MM.1S (cell line): Measurements from ENCODE around the gene ASIC2.

Source experiments
- DNase-seq: peaks from one replicate; pipeline ENCODE4 v3.0.0-alpha.2; 2015
- H2AFZ ChIP-seq: fragments of 300-600 bp; sonication (generic); 2 replicates; pipeline ENCODE4 v1.6.0; 2016; ENCODE audit warnings: antibody characterized with exemption, low read length
- H3F3A ChIP-seq: fragments of 300-600 bp; sonication (generic); 2 replicates; pipeline ENCODE4 v1.6.1; 2016; ENCODE audit warnings: mild to moderate bottlenecking, antibody characterized with exemption, low read length, moderate library complexity, mixed read lengths; ENCODE audit not compliant: insufficient read depth
- H3K27ac ChIP-seq: fragments of 300-600 bp; sonication (generic); 2 replicates; pipeline ENCODE4 v1.5.1; 2016; ENCODE audit warnings: mild to moderate bottlenecking, low read length
- H3K27me3 ChIP-seq: fragments of 300-600 bp; sonication (generic); replicated peaks from 2 replicates; pipeline ENCODE4 v1.6.0; 2016; ENCODE audit warnings: low read length; ENCODE audit not compliant: insufficient read depth
- H3K36me3 ChIP-seq: fragments of 300-600 bp; sonication (generic); replicated peaks from 2 replicates; pipeline ENCODE4 v1.6.1; 2016; ENCODE audit warnings: mild to moderate bottlenecking, low read length, mixed read lengths; ENCODE audit not compliant: insufficient read depth
- H3K4me1 ChIP-seq: fragments of 300-600 bp; sonication (generic); 2 replicates; pipeline ENCODE4 v1.6.1; 2016; ENCODE audit warnings: low read length, mixed read lengths
- H3K4me2 ChIP-seq: fragments of 300-600 bp; sonication (generic); 2 replicates; pipeline ENCODE4 v1.6.0; 2016; ENCODE audit warnings: low read depth, low read length
- H3K4me3 ChIP-seq: fragments of 300-600 bp; sonication (generic); 2 replicates; pipeline ENCODE4 v1.5.1; 2016; ENCODE audit warnings: low read length, mixed read lengths
- H3K79me2 ChIP-seq: fragments of 300-600 bp; sonication (generic); 2 replicates; pipeline ENCODE4 v1.6.1; 2016; ENCODE audit warnings: mixed run types, low read length, mixed read lengths
- H3K9ac ChIP-seq: fragments of 300-600 bp; sonication (generic); 2 replicates; pipeline ENCODE4 v1.6.1; 2016; ENCODE audit warnings: low read length, mixed read lengths
- H3K9me2 ChIP-seq: fragments of 300-600 bp; sonication (generic); replicated peaks from 2 replicates; pipeline ENCODE4 v1.6.1; 2016; ENCODE audit warnings: mild to moderate bottlenecking, low read length, mixed read lengths; ENCODE audit not compliant: insufficient read depth
- H3K9me3 ChIP-seq: fragments of 300-600 bp; sonication (generic); replicated peaks from 2 replicates; pipeline ENCODE4 v1.6.1; 2016; ENCODE audit warnings: mild to moderate bottlenecking, low read length, mixed read lengths; ENCODE audit not compliant: insufficient read depth
- H4K20me1 ChIP-seq: fragments of 300-600 bp; sonication (generic); 2 replicates; pipeline ENCODE4 v1.6.1; 2016; ENCODE audit warnings: mild to moderate bottlenecking, low read length, moderate library complexity, mixed read lengths; ENCODE audit not compliant: insufficient read depth
- EZH2 ChIP-seq: fragments of 300-600 bp; sonication (generic); optimal IDR thresholded peaks from 2 replicates; pipeline ENCODE3; 2017; ENCODE audit warnings: low read depth, mild to moderate bottlenecking, antibody characterized with exemption, low read length, mixed read lengths
- EZH2phosphoT487 ChIP-seq: fragments of 300-600 bp; sonication (generic); IDR thresholded peaks from 2 replicates; pipeline ENCODE4 v1.6.1; 2018; ENCODE audit warnings: antibody characterized with exemption, low read length
- TF ChIP-seq, protein P1 (sequence below): fragments of 300-600 bp; sonication (generic); IDR thresholded peaks from 2 replicates; pipeline ENCODE4 v1.5.1; 2016; ENCODE audit warnings: antibody characterized with exemption, low read length, mixed read lengths

ASIC2 gene

DNA sequence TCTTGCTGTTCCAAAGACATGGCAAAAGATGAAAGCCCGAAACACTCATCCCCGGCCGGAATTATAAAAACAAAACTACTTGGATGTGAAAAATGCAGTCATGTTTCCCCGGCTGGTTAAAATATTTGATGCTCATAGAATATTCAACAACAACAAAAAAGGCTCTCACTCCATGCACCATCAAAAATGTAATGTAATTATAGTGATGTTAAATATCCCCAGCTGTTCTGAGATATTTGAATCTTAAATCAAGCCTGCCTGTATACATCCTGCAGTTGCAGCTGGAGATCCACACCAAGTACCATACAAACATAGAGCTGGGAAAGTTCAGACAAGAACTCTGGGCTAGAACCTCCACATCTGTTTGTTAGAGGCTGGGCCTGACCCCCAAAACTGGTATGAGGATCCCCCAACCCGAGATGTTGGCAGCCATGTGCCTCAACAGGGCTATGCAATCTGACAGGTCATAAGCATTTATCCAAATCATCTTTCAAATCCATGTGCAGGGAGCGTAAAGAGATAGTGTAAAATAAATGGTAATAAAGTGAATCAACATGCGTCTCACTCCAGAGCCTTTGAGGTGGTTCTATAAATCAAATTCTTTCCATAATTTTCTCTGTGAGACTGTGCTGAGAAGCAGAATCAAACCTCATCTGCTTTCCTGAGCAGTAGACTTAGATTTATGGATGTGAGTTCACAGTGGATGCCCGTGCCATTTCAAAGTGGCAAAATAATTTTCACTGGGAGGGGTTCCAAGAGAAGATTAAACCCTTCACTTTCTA lies 12.7 kb downstream of the ASIC2 start:
- H3K9ac ChIP-seq, result no peak overlapping the region
- no peaks in the 10 kb centered on the region for H3K4me1 ChIP-seq
- TF ChIP-seq EZH2 (no peak), EZH2phosphoT487 (no peak)
- TF ChIP-seq, protein P1, sequence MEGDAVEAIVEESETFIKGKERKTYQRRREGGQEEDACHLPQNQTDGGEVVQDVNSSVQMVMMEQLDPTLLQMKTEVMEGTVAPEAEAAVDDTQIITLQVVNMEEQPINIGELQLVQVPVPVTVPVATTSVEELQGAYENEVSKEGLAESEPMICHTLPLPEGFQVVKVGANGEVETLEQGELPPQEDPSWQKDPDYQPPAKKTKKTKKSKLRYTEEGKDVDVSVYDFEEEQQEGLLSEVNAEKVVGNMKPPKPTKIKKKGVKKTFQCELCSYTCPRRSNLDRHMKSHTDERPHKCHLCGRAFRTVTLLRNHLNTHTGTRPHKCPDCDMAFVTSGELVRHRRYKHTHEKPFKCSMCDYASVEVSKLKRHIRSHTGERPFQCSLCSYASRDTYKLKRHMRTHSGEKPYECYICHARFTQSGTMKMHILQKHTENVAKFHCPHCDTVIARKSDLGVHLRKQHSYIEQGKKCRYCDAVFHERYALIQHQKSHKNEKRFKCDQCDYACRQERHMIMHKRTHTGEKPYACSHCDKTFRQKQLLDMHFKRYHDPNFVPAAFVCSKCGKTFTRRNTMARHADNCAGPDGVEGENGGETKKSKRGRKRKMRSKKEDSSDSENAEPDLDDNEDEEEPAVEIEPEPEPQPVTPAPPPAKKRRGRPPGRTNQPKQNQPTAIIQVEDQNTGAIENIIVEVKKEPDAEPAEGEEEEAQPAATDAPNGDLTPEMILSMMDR, result no peak
- H4K20me1 ChIP-seq, result no peaks in the 10 kb centered on the region
- no peak overlapping the region for H2AFZ ChIP-seq
- H3K27me3 ChIP-seq, result no peaks in the 10 kb centered on the region
- H3K79me2 ChIP-seq, result no peaks in the 10 kb centered on the region
- no peaks in the 10 kb centered on the region for H3K9me2 ChIP-seq
- H3K4me3 ChIP-seq, result no peak overlapping the region
- no peaks in the 10 kb centered on the region for H3F3A ChIP-seq
- no peaks in the 10 kb centered on the region for H3K9me3 ChIP-seq
- H3K36me3 ChIP-seq, result no peaks in the 10 kb centered on the region
- H3K27ac ChIP-seq, result no peak overlapping the region
- no peak overlapping the region for H3K4me2 ChIP-seq
- DNase-seq, result no peak

DNA sequence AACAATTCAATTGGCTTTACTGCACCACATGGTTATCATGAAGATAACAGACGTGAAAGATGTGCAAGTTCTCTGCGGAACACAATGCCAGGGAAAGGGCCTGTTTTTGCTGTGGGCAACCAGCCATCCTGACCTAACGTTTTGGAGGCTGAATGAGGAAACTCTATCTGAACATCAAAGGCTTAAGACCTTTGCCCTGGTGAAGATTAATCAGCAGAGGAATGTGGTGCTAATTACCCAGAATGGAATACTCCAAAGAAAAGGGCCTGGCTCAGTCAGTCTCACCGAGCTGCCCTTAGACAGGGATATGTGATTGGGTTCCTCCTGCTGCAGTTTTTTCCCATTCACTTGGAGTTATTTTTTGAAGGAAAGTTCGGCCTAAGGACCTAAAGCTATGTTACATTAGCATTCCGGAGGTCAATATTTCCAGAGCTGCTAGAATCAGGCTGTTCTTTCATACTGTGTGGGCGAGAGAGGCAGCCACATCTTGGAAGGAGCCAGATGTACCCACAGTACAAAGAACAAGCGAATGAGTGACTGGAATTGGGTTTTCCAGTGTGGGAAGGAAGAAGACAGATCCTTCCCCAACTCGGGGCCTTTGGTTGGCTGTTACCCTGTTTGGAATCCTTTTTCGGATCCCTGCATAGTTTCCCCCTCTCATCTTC lies 15.5 kb downstream of the ASIC2 start:
- no peak overlapping the region for H3K4me2 ChIP-seq
- TF ChIP-seq EZH2 (no peak), EZH2phosphoT487 (no peak)
- TF ChIP-seq, protein P1, result no peak
- H3K4me3 ChIP-seq, result no peak overlapping the region
- no peak overlapping the region for H3K27ac ChIP-seq
- no peak overlapping the region for H2AFZ ChIP-seq
- H3K9me3 ChIP-seq, result no peaks in the 10 kb centered on the region
- H3K27me3 ChIP-seq, result no peaks in the 10 kb centered on the region
- H3K79me2 ChIP-seq, result no peaks in the 10 kb centered on the region
- H3K36me3 ChIP-seq, result no peaks in the 10 kb centered on the region
- DNase-seq, result no peak
- no peak overlapping the region for H3K9ac ChIP-seq
- H3F3A ChIP-seq, result no peaks in the 10 kb centered on the region
- no peaks in the 10 kb centered on the region for H3K4me1 ChIP-seq
- no peaks in the 10 kb centered on the region for H3K9me2 ChIP-seq
- no peaks in the 10 kb centered on the region for H4K20me1 ChIP-seq

DNA sequence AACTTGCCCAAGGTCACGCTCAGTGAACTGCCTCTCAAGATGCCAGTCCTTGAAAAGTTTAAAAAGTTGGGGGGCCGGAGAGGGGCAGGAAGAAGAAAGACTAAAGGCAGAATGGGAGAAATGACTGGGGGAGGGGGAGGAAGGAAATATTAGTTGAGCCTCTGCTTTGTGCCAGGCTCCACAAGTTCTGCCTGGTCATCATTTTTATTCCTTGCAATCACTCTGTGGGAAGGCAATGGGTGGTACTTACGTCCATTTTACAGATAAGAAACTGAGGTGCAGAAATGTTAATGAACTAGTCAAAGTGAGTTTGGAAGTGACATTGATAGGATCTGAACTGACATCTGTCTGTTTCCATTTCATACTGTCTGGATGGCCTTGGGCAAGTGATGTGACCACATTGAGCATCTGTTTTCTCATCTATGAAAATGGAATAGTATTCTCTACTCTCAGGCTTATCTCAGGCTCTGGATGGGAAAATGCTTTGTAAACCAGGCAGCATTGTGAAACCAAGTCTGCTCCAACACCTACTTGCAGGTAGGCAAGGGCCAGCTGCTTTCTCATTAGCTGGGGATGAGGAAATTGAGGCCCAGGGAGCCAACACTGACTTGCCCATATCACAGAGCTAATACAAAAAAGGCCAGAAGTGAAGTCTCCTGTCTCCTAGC lies 19.2 kb downstream of the ASIC2 start:
- Histone ChIP-seq H3K9me3 (no peaks in the 10 kb centered on the region), H2AFZ (no peak overlapping the region), H3K79me2 (no peaks in the 10 kb centered on the region), H3K4me2 (no peak overlapping the region), H3K9me2 (no peaks in the 10 kb centered on the region), H3F3A (no peaks in the 10 kb centered on the region), H3K27me3 (no peaks in the 10 kb centered on the region), H3K27ac (no peak overlapping the region), H3K36me3 (no peaks in the 10 kb centered on the region), H4K20me1 (no peaks in the 10 kb centered on the region), H3K4me1 (no peaks in the 10 kb centered on the region), H3K4me3 (no peak overlapping the region), H3K9ac (no peak overlapping the region)
- TF ChIP-seq EZH2 (no peak), EZH2phosphoT487 (no peak)
- TF ChIP-seq, protein P1, result no peak
- no peak for DNase-seq
